Psoas muscle (tissue), 8 donors: ENCODE results near the gene DEGS2. TPM values are rescaled to one million over a fixed set of nuclear protein-coding genes. Genes with fewer than 3 reads are reported as not detected.
A peak's percentile ranks its signal among the peaks of the same experiment; 100 is the strongest.

Source experiments
- ATAC-seq, 4 donors: fragments of 200-7000 bp; cut with Tn5 transposase; one replicate each; pipeline ENCODE4 v1.9.1; 2020; ENCODE audit warnings: moderate library complexity in 3 of 4, mild to moderate bottlenecking in 2 of 4
- DNase-seq, 2 donors: peaks; one replicate each; pipeline ENCODE4 v3.0.0-alpha.2; 2020
- H3K27ac ChIP-seq: fragments of 200-600 bp; one replicate; pipeline ENCODE4 v1.8.0; 2022
- H3K27me3 ChIP-seq, 3 donors: fragments of 200-600 bp in 1 of 3; one replicate each; pipeline versions ENCODE4 v1.6.1 to v1.8.0; 2013 to 2022; ENCODE audit warnings: low read length in 2 of 3, mild to moderate bottlenecking in 2 of 3, moderate library complexity in 1 of 3; ENCODE audit not compliant: insufficient read depth in 3 of 3
- H3K36me3 ChIP-seq, 2 donors: fragments of 200-600 bp in 1 of 2; one replicate each; pipeline versions ENCODE4 v1.6.1 to v1.8.0; 2013 to 2022; ENCODE audit warnings: low read depth in 1 of 2, mild to moderate bottlenecking in 1 of 2, moderate library complexity in 1 of 2; ENCODE audit not compliant: insufficient read depth in 1 of 2
- H3K4me1 ChIP-seq: fragments of 200-600 bp; one replicate; pipeline ENCODE4 v1.8.0; 2022
- H3K4me3 ChIP-seq: fragments of 200-600 bp; one replicate; pipeline ENCODE4 v1.8.0; 2022; ENCODE audit warnings: mild to moderate bottlenecking
- H3K9me3 ChIP-seq: fragments of 200-600 bp; one replicate; pipeline ENCODE4 v1.8.0; 2022
- WGBS, 3 donors: extraction: QIAGEN DNeasy Blood & Tissue Kit; methylation state at CpG; one replicate each; pipeline versions ENCODE4 v1.1.6 to v1.1.7; 2013; 5-methylcytosine and 5-hydroxymethylcytosine counted together
- intact Hi-C, 2 donors: fragments of 100-400 bp; cut with DNase I; formaldehyde crosslinking; loops; one replicate each; pipeline versions ENCODE4 v1.11.0 to v1.14.2; 2022
- polyA plus RNA-seq, 3 donors: library from polyadenylated mRNA; stranded (reverse); fragments of 200-250 nt; gene quantifications; one replicate each; pipeline ENCODE4 v1.2.3, GENCODE V29; 2013
- total RNA-seq, 4 donors: library from RNA; stranded (reverse); fragmentation: NEBNext Ultra II Directional in 2 of 4; extraction: Animal tissue kit (Norgen Biotek cat#: 25700) in 2 of 4; gene quantifications; one replicate each; pipeline versions ENCODE4 v1.2.1 to v1.2.4, GENCODE V29; 2021 to 2023
- TF ChIP-seq, protein P1 (sequence below): fragments of 200-600 bp; IDR thresholded peaks from one replicate; pipeline ENCODE4 v1.8.0; 2022; ENCODE audit warnings: antibody characterized with exemption
- donor health status: healthy with polysubstance abuse.
- donor health status: DM: no; HTN: no; CAD: no; lungs with moderate emphysema.
- donor health status: Bipolar disorder and iron deficiency.
- donor health status: healthy.
- donor health status: DM: yes; HTN: yes; CAD: no.
- donor health status: DM: no; HTN: no; CAD: no.
- donor health status: DM: no; HTN: no; CAD: no.
- donor health status: DM: yes; HTN: yes; CAD: no.

DEGS2 gene
- total and polyA plus RNA-seq, 7 donors, result 0.04 to 0.39 (median 0.24) TPM; not detected in 3

DNA sequence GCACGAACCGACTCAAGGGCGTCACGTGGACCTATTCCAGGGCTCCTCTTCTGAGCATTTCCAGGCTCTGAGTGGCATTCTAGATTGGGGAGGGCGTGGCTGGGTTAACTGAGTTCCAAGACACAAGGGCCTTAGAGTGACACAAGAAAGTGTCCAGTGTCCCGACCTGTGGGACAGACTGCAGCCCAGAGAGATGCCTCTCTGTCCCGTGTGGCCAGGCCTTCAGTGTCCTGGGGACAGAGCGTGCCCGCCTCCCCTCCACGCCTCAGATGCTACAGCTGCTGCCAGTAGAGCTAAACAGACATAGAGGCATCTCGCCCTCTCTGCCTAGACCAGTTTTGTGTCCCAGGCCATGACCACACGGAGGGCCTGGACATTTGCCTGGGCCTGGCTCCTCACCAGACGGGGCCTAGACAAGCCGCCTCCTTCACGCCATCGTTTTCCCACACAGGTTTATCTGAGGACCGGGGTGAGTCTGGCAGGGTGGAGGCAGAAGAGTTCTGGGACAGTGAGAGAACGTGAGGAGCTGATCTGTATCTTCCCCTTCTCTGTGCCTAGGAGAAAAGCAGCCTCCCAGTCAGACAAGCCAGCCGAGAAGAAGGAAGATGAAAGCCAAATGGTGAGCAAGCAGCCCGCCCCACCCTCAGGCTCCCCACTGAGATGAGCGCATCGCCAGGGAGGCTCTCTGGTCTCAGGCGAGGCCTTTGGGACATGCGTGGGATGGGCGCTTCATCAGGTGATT, 27.1 kb downstream of the DEGS2 start:
- Histone ChIP-seq H3K27me3 (no peaks in the 10 kb centered on the region), H3K27ac (no peak overlapping the region), H3K4me3 (no peak overlapping the region), H3K36me3 (peaks cover 0 to 22% of the 10 kb centered on the region in 2 donors), H3K9me3 (no peaks in the 10 kb centered on the region), H3K4me1 (no peaks in the 10 kb centered on the region)
- DNase-seq (peak; percentile 69 to 71), ATAC-seq (peak in 3 of 4 donors; percentile 17 to 26 (median 18))
- WGBS, 3 donors, result 68 to 76% (median 74%) methylated on average over 25 of the region's 25 CpGs
- TF ChIP-seq, protein P1, sequence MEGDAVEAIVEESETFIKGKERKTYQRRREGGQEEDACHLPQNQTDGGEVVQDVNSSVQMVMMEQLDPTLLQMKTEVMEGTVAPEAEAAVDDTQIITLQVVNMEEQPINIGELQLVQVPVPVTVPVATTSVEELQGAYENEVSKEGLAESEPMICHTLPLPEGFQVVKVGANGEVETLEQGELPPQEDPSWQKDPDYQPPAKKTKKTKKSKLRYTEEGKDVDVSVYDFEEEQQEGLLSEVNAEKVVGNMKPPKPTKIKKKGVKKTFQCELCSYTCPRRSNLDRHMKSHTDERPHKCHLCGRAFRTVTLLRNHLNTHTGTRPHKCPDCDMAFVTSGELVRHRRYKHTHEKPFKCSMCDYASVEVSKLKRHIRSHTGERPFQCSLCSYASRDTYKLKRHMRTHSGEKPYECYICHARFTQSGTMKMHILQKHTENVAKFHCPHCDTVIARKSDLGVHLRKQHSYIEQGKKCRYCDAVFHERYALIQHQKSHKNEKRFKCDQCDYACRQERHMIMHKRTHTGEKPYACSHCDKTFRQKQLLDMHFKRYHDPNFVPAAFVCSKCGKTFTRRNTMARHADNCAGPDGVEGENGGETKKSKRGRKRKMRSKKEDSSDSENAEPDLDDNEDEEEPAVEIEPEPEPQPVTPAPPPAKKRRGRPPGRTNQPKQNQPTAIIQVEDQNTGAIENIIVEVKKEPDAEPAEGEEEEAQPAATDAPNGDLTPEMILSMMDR, result no peak
- intact Hi-C loops, result no loop called here

DNA sequence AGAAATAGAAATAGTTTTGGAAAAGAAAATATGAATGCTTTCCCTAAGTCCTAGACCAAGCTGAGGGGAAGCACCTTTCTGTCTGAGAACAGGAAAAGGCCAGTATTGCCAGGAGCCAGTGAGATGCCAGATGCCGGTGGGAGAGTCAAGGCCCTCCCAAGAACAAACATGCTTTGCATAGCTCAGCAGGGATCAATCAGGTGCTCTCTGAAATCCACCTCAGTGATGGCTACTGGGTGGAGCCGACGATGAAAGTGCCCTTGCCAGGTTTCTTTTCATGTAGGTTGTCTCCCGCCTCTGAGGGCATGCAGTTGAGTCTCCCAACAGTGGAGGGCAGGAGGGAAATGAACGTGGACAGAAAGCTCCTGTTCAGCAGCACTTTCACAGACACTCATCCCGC, 28.3 kb downstream of the DEGS2 start:
- no peak overlapping the region for H3K4me3 ChIP-seq
- intact Hi-C loops, result no loop called here
- no peak overlapping the region for H3K27ac ChIP-seq
- DNase-seq, result no peak
- H3K27me3 ChIP-seq, result no peaks in the 10 kb centered on the region
- no peak for ATAC-seq
- H3K4me1 ChIP-seq, result no peaks in the 10 kb centered on the region
- H3K36me3 ChIP-seq, result peaks cover 0 to 28% of the 10 kb centered on the region in 2 donors
- 88 to 90% (median 90%) methylated on average over 6 of the region's 6 CpGs for whole genome bisulfite sequencing, 3 donors
- TF ChIP-seq, protein P1, result no peak
- H3K9me3 ChIP-seq, result no peaks in the 10 kb centered on the region

DNA sequence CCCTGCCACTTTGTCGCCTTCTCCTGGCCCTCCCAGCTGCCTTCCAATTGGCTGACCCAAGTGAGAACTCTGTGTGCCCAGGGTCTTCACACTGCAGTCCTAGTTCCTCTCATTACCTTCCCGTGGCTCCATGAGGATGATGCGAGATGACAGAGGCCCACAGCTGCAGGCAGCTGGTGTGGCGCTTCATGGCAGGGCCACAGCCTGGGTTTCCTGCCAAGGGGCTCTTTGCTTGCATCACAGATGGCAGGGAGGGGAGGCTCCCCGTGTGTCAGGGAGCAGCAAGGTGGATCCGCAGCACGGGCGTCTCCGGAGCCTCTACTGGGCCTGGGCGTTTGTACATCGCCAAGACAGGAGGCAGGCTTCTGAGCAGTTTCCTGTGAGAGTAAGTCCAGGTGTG, 28.9 kb downstream of the DEGS2 start:
- no peaks in the 10 kb centered on the region for H3K9me3 ChIP-seq
- no peak overlapping the region for H3K27ac ChIP-seq
- TF ChIP-seq, protein P1, result no peak
- H3K27me3 ChIP-seq, result no peaks in the 10 kb centered on the region
- peaks cover 0 to 28% of the 10 kb centered on the region in 2 donors for H3K36me3 ChIP-seq
- no peak overlapping the region for H3K4me3 ChIP-seq
- 70 to 77% (median 72%) methylated on average over 11 of the region's 11 CpGs for WGBS, 3 donors
- H3K4me1 ChIP-seq, result no peaks in the 10 kb centered on the region
- no peak for ATAC-seq
- intact Hi-C loops, result no loop called here
- DNase-seq, result no peak

DNA sequence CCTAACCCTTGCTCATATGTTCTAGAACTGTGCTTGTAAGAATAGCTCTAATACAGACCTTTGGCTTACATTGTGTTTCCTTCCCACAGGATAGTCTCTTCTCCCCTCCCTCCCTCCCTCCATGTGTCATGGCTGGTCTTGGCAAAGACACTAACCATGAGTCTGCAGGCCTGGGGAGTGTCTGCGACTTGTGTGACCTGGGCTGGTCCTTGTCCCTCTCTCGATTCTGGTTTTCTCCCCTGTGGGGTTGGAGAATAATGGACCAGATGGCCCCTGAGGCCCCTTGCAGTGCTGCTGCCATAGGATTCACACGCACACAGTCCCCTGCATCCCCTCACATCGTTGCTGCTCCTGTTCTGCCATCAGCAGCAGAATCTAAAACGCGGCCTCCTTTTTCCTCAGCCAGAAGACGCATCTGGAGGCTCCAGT, 30.3 kb downstream of the DEGS2 start:
- Histone ChIP-seq H3K27me3 (no peaks in the 10 kb centered on the region), H3K9me3 (no peaks in the 10 kb centered on the region), H3K4me3 (no peak overlapping the region), H3K36me3 (peaks cover 0 to 26% of the 10 kb centered on the region in 2 donors), H3K27ac (no peak overlapping the region), H3K4me1 (no peaks in the 10 kb centered on the region)
- intact Hi-C loops, result no loop called here
- TF ChIP-seq, protein P1, result no peak
- 42 to 55% (median 48%) methylated on average over 7 of the region's 7 CpGs for WGBS, 3 donors
- DNase-seq (no peak), ATAC-seq (peak in 3 of 4 donors; percentile 49 to 62 (median 51))
